Ramos (cell line): ENCODE data around the gene ZNF280A.
"Not testable (repeated sequence)": the region's sequence is repeated elsewhere in the genome, so short reads cannot be mapped to it uniquely, and the experiment has no call there.

ENCODE experiments used
- in situ Hi-C: fragments of 300-500 bp; cut with MboI; formaldehyde crosslinking; loops from one replicate; pipeline ENCODE4 v1.14.3; 2022; ENCODE audit warnings: low sequenced_read_pairs; ENCODE audit not compliant: unreplicated experiment

The ZNF280A gene

GRCh38 chr22:22478470-22478869, 41.6 kb downstream of the ZNF280A start:
- in situ Hi-C loops = no loop called here

DNA sequence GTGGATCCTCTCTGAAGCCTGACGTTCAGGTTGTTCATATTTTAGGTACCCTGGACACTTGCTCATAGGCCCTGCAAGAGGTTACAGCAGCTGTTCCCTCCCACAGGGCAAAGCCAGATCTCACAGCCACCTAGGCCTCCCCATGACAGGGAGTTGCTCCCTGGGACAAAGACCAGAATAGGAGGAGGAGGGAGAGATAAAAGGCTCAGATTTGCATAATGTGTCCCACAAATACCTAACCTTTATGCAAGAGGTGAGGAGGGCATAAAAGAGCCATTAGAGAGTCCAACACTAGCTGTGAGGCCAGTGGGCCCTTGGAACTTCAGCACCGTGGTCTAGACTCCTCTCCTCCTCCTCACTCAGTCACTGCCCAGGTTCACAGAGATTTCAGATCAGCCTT, 45.3 kb downstream of the ZNF280A start:
- in situ Hi-C loops = no loop called here

- in situ Hi-C loops = not testable (repeated sequence)
Observed at GRCh38 chr22:22471104-22471503, 49.0 kb downstream of the ZNF280A start.

- in situ Hi-C loops = loop anchor here (10.0 kb wide), 1 partner anchor 485 kb away; no protein-coding TSS in a partner anchor
Observed at GRCh38 chr22:22469527-22469926, 50.5 kb downstream of the ZNF280A start.

DNA sequence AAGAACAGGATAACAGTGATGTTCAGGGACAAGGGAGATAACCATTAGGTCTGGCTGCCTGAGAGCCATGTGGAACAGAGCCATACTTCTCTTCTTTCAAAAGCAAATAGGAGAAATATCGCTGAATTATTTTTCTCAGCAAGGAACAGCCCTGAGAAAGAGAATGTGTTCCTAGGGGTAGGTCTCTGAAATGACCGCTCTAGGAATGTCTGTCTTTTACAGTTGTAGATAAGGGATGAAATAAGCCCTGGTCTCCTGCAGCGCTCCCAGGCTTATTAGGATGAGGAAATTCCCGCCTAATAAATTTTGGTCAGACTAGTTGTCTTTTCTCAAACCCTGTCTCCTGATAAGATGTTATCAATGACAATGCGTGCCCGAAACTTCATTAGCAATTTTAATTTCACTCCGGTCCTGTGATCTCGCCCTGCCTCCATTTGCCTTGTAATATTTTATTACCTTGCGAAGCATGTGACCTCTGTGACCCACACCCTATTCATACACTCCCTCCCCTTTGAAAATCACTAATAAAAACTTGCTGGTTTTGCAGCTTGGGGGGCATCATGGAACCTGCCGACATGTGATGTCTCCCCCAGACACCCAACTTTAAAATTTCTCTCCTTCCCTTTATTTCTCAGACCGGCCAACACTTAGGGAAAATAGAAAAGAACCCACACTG, 51.1 kb downstream of the ZNF280A start:
- in situ Hi-C loops = loop anchor here (10.0 kb wide), 1 partner anchor 486 kb away; no protein-coding TSS in a partner anchor

DNA sequence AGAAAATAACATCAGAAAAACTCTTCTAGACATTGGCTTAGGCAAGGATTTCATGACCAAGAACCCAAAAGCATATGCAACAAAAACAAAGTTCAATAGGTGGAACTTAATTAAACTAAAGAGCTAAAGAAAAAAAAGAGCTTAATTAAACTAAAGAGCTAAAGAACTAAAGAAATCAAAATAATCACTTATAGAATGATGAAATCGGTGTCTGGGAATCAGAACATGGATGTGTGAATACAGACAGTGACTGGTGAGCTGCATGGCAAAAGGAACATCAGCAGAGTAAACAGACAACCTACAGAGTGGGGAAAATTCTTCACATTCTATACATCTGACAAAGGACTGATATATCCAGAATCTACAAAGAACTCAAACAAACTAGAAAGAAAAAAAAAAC, 53.0 kb downstream of the ZNF280A start:
- in situ Hi-C loops = loop anchor here (10.0 kb wide), 1 partner anchor 488 kb away; no protein-coding TSS in a partner anchor

DNA sequence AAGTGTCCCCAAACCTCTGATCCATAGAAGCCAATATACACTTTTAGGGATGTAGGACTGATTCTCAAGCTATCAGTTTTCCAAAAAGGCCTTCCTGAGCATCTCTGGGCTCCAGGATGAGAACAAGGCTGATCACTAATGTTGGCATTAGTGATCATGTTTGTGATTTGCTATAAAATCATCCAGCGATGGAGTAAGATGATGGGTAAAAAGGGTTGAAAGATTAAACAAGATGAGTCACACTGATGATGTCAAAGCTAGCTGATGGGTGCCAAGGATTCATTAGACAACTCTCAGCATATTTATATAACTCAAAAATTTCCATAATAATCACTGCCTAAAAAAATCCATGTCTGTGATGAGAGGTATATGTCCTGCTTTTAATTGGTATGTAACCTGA, 54.3 kb downstream of the ZNF280A start:
- in situ Hi-C loops = loop anchor here (10.0 kb wide), 1 partner anchor 489 kb away; no protein-coding TSS in a partner anchor

GRCh38 chr22:22465094-22465602, 54.9 kb downstream of the ZNF280A start:
- in situ Hi-C loops = loop anchor here (10.0 kb wide), 1 partner anchor 490 kb away; no protein-coding TSS in a partner anchor

GRCh38 chr22:22464541-22465054, 55.5 kb downstream of the ZNF280A start:
- in situ Hi-C loops = loop anchor here (10.0 kb wide), 1 partner anchor 490 kb away; no protein-coding TSS in a partner anchor

- in situ Hi-C loops = loop anchor here (10.0 kb wide), 1 partner anchor 491 kb away; no protein-coding TSS in a partner anchor
Observed at GRCh38 chr22:22463855-22464540, 56.1 kb downstream of the ZNF280A start.
